ENCODE results near the gene SULT6B1.

The SULT6B1 gene

DNA sequence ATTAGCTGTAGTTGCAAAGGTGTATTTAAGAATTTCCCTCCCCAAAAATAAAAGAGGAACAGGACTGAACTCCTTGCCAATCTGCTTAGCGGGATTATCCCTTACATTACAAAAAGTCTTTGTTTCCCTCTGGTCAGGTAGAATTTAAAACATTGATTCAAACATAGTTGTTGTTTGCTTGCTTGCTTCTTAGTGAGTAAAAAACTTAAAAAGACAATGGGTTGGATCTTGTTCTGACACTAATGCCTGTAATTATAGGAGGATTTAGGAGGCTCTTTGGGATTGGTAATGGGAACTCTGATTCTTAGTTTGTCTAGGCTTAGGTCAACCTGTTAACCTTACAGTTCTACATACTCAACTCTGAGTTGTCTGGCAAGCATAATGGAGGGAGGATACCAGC, 4.1 kb upstream of the SULT6B1 start:
- Histone ChIP-seq H3K9ac (ENCODE audit: low read length) (no peak overlapping the region), H3K36me3 (ENCODE audit: control insufficient read depth, insufficient read depth, low read length, severe bottlenecking) (no peaks in the 10 kb centered on the region), H3K9me3 (ENCODE audit: control insufficient read depth, low read length) (no peaks in the 10 kb centered on the region), H3K27me3 (replicated peaks; ENCODE audit: control insufficient read depth, insufficient read depth, low read length) (no peaks in the 10 kb centered on the region), H3K4me3 (ENCODE audit: low read length) (no peak overlapping the region), H3K4me1 (ENCODE audit: control insufficient read depth, insufficient read depth, low read length) (peaks cover 23% of the 10 kb centered on the region)
- DNase-seq (ENCODE audit: low read depth), result no peak

DNA sequence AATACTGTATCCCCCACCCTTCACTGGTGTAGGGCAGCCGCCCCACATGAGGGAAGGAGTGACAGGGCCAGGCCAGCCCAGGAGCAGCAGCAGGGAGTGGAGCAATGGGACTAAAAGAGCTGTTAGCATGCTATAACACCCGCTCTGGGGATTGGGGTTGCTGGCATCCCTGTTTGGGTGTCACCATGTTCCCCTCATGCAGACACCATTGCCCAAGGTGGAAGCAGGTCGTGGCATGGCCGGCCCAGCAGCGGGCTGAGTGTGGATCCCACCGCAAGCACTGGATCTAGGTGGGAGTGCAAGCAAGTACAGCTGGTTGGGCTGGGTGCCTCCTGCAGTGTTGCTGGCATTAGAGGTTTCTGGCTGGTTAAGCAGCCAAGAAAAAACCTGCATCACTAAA, 3.3 kb upstream of the SULT6B1 start:
- no peaks in the 10 kb centered on the region for H3K36me3 ChIP-seq (ENCODE audit: control insufficient read depth, insufficient read depth, low read length, severe bottlenecking)
- H3K4me3 ChIP-seq (ENCODE audit: low read length), result no peak overlapping the region
- no peak overlapping the region for H3K9ac ChIP-seq (ENCODE audit: low read length)
- no peaks in the 10 kb centered on the region for H3K27me3 ChIP-seq (replicated peaks; ENCODE audit: control insufficient read depth, insufficient read depth, low read length)
- H3K4me1 ChIP-seq (ENCODE audit: control insufficient read depth, insufficient read depth, low read length), result peaks cover 17% of the 10 kb centered on the region
- no peak for DNase-seq (ENCODE audit: low read depth)
- H3K9me3 ChIP-seq (ENCODE audit: control insufficient read depth, low read length), result no peaks in the 10 kb centered on the region

DNA sequence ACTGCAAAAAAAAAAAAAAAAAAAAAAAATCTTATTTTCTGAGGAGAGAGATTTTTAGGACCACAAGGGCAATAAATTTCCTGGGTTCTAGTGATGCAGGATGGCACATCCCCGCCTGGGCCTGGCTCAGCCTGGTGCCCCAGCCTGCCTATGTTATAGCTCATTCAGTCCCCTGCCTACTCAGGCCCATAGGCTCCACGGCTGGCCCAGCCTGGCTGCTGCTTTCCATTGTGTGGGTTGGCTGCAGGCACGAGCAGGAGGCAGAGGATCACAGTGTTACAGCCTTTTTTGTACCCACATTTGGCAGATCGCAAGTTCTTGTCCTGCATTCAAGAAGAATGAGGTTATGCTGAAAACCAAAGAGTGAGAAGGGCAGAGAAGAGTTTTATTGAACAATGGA, 2.8 kb upstream of the SULT6B1 start:
- no peaks in the 10 kb centered on the region for H3K36me3 ChIP-seq (ENCODE audit: control insufficient read depth, insufficient read depth, low read length, severe bottlenecking)
- no peaks in the 10 kb centered on the region for H3K27me3 ChIP-seq (replicated peaks; ENCODE audit: control insufficient read depth, insufficient read depth, low read length)
- H3K9me3 ChIP-seq (ENCODE audit: control insufficient read depth, low read length), result no peaks in the 10 kb centered on the region
- H3K9ac ChIP-seq (ENCODE audit: low read length), result no peak overlapping the region
- peaks cover 17% of the 10 kb centered on the region for H3K4me1 ChIP-seq (ENCODE audit: control insufficient read depth, insufficient read depth, low read length)
- H3K4me3 ChIP-seq (ENCODE audit: low read length), result no peak overlapping the region
- DNase-seq (ENCODE audit: low read depth), result no peak

DNA sequence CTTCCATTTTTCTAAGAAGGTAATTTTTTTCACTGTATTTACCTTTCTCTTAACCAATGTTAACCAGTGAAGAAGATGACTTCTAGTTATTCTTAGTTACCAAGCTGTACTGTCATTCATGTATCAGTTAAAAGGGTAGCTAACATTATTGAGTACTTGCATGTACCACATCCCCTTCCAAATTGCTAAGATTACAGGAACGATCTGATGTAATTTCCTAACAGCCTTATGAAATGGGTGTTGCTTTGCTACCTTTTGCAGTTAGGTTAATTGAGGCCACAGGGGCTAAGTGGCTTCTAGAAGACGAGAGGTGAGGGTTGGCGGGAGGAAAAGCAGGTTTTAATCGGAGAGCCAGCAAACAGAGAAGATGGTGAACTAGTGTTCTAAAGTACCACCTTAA, 1.8 kb upstream of the SULT6B1 start:
- Histone ChIP-seq H3K4me1 (ENCODE audit: control insufficient read depth, insufficient read depth, low read length) (peaks cover 17% of the 10 kb centered on the region), H3K36me3 (ENCODE audit: control insufficient read depth, insufficient read depth, low read length, severe bottlenecking) (no peaks in the 10 kb centered on the region), H3K9ac (ENCODE audit: low read length) (no peak overlapping the region), H3K27me3 (replicated peaks; ENCODE audit: control insufficient read depth, insufficient read depth, low read length) (no peaks in the 10 kb centered on the region), H3K4me3 (ENCODE audit: low read length) (no peak overlapping the region), H3K9me3 (ENCODE audit: control insufficient read depth, low read length) (no peaks in the 10 kb centered on the region)
- no peak for DNase-seq (ENCODE audit: low read depth)

DNA sequence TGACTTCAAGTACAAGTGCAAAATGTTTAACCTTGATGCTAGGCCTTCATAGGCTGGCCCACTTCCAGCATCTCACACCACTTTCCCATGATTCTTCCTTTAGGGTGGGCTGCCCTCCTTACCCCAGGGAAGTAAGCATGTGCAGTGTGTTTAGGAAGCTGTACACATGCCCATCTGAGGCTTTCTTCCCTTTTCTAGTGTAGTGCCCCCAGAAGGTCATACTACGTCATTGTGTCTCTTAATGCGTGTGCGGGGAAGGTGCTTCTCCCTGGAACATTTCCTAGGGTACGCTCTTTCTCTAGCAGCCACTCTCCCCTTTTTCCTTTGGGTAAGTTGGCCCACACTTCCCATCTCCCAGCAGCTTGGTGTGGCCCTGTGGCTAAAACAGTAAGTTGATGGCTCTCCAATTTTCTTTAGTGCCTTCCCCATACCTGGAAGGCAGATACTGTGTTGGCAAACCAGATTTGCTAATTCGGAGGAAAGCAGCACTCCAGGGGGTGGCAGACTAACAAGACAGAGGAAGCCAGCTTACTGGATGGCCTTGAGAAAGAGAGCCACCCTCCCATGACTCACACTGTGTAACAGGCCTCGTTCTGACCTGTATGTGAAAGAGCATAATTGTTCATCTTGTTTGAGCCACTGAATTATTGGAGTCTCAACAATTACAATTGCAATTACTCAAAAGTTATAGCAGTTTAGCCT, 1.1 kb upstream of the SULT6B1 start:
- Histone ChIP-seq H3K36me3 (ENCODE audit: control insufficient read depth, insufficient read depth, low read length, severe bottlenecking) (no peaks in the 10 kb centered on the region), H3K4me1 (ENCODE audit: control insufficient read depth, insufficient read depth, low read length) (peaks cover 17% of the 10 kb centered on the region), H3K4me3 (ENCODE audit: low read length) (no peak overlapping the region), H3K27me3 (replicated peaks; ENCODE audit: control insufficient read depth, insufficient read depth, low read length) (no peaks in the 10 kb centered on the region), H3K9ac (ENCODE audit: low read length) (no peak overlapping the region), H3K9me3 (ENCODE audit: control insufficient read depth, low read length) (no peaks in the 10 kb centered on the region)
- peak; percentile 73 for DNase-seq (ENCODE audit: low read depth)

DNA sequence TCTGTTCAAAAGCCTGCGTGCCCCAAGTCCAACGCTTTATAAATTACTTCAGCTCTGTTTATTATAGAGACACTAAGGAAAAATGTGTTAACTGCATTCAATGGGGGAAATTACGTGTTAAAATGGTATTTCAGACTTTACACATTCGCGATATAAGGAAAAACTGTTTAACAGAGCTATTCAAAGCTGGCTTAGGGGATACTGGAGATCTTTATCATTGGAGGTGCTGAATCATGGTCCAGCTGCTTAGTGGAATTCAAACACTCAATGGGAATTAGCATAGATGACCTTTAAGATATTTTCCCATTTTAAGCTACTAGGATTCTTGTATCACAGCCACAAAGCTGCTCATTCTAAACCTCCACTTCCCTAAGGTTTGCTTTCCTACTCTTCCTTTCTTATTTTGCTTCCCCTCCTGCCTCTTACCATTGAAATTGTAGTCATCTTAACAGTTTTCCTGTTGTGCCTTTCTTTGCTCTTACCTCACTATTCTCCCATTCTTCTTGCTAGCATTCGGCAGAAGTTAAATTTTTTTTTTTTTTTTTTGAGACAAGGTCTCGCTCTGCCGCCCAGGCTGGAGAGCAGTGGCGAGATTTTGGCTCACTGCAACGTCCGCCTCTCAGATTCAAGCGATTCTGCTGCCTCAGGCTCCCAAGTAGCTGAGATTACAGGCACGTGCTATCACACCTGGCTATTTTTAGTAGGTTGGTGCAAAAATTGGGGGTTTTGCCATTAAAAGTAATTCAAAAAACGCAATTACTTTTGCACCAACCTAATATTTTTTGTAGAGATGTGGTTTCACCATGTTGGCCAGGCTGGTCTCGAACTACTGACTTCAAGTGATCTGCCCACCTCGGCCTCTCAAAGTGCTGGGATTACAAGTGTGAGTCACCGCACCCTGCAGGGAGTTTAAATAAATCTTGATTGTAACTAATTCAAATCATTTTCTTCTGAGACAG, 6.5 kb downstream of the SULT6B1 start:
- H3K9me3 ChIP-seq (ENCODE audit: control insufficient read depth, low read length), result no peaks in the 10 kb centered on the region
- no peaks in the 10 kb centered on the region for H3K36me3 ChIP-seq (ENCODE audit: control insufficient read depth, insufficient read depth, low read length, severe bottlenecking)
- peaks cover 12% of the 10 kb centered on the region for H3K4me1 ChIP-seq (ENCODE audit: control insufficient read depth, insufficient read depth, low read length)
- DNase-seq (ENCODE audit: low read depth), result peak; percentile 36
- no peak overlapping the region for H3K4me3 ChIP-seq (ENCODE audit: low read length)
- no peak overlapping the region for H3K9ac ChIP-seq (ENCODE audit: low read length)
- no peaks in the 10 kb centered on the region for H3K27me3 ChIP-seq (replicated peaks; ENCODE audit: control insufficient read depth, insufficient read depth, low read length)

DNA sequence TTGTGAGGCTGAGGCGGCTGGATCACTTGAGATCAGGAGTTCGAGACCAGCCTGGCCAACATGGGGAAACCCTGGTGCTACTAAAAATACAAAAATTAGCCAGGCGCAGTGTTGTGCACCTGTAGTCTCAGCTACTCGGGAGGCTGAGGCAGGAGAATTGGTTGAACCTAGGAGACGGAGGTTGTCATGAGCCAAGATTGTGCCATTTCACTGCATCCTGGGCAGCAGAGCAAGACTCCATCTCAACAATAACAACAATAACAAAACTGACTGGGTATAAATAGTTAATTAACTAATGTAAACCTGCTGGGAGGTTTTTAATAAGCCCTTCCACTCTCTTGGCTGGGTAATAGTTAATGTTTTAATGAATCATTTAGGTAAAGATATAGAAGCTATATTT, 7.8 kb downstream of the SULT6B1 start:
- no peaks in the 10 kb centered on the region for H3K9me3 ChIP-seq (ENCODE audit: control insufficient read depth, low read length)
- H3K27me3 ChIP-seq (replicated peaks; ENCODE audit: control insufficient read depth, insufficient read depth, low read length), result no peaks in the 10 kb centered on the region
- no peak overlapping the region for H3K4me3 ChIP-seq (ENCODE audit: low read length)

DNA sequence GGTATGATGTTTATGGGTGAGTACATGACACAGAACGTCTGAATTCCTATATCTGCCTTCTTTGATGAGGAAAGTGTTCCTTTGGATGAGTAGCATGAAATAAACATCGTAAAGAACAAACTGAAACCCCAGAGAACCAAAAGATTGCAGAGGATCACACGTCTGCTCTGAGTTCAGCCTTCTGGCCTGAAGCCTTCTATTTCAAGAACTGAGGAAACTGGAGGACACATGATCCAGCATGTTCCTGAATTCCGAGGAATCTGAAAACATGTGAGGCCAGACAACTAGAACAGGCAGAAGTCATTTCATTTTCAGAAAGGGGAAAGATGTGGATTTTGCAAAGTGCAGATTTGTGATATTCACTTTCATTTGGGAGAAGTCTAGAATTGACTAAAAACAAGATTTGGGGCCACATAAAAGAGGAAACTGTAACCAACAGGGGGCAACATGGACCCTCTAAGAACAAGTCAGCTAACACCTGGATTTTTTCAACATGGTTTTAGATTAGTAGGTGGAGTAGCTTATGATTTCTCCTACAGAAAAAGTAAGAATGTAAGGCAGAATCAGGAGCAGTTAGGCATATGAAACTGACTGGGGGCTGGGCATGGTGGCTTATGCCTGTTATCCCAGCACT, 8.3 kb downstream of the SULT6B1 start:
- peak overlapping the region; percentile 31 for H3K9ac ChIP-seq (ENCODE audit: low read length)
- H3K9me3 ChIP-seq (ENCODE audit: control insufficient read depth, low read length), result no peaks in the 10 kb centered on the region
- H3K4me3 ChIP-seq (ENCODE audit: low read length), result peak overlapping the region; percentile 23
- H3K4me1 ChIP-seq (ENCODE audit: control insufficient read depth, insufficient read depth, low read length), result peaks cover 12% of the 10 kb centered on the region
- H3K36me3 ChIP-seq (ENCODE audit: control insufficient read depth, insufficient read depth, low read length, severe bottlenecking), result no peaks in the 10 kb centered on the region
- H3K27me3 ChIP-seq (replicated peaks; ENCODE audit: control insufficient read depth, insufficient read depth, low read length), result no peaks in the 10 kb centered on the region
- peak; percentile 68 for DNase-seq (ENCODE audit: low read depth)

More for the DNA sequence above, 7.8 kb downstream of the SULT6B1 start:
- Histone ChIP-seq H3K4me1 (ENCODE audit: control insufficient read depth, insufficient read depth, low read length) (peaks cover 12% of the 10 kb centered on the region), H3K36me3 (ENCODE audit: control insufficient read depth, insufficient read depth, low read length, severe bottlenecking) (no peaks in the 10 kb centered on the region), H3K9ac (ENCODE audit: low read length) (no peak overlapping the region)
- no peak for DNase-seq (ENCODE audit: low read depth)

DNA sequence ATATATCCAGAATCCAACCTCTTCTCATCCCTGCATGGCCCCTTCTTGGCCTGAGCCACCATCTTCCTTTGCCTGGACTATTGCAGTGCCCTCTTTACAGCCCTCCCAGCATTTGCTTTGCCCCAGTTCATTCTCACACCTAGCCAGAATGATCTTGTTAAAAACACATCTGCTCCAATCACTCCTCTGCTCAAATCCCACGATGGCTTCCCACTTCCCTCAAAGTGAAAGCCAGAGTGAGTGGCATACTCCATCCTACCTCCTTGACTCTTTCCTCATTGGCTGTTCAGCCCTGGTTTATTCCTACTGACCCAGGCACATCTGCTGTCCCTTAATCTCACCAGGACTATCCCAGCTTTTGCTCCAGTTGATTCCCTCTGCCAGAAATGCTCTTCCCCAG, 14.7 kb downstream of the SULT6B1 start:
- no peak overlapping the region for H3K9ac ChIP-seq (ENCODE audit: low read length)
- H3K4me1 ChIP-seq (ENCODE audit: control insufficient read depth, insufficient read depth, low read length), result no peaks in the 10 kb centered on the region
- H3K4me3 ChIP-seq (ENCODE audit: low read length), result no peak overlapping the region
- no peaks in the 10 kb centered on the region for H3K9me3 ChIP-seq (ENCODE audit: control insufficient read depth, low read length)
- H3K27me3 ChIP-seq (replicated peaks; ENCODE audit: control insufficient read depth, insufficient read depth, low read length), result no peaks in the 10 kb centered on the region
- DNase-seq (ENCODE audit: low read depth), result no peak
- H3K36me3 ChIP-seq (ENCODE audit: control insufficient read depth, insufficient read depth, low read length, severe bottlenecking), result no peaks in the 10 kb centered on the region

DNA sequence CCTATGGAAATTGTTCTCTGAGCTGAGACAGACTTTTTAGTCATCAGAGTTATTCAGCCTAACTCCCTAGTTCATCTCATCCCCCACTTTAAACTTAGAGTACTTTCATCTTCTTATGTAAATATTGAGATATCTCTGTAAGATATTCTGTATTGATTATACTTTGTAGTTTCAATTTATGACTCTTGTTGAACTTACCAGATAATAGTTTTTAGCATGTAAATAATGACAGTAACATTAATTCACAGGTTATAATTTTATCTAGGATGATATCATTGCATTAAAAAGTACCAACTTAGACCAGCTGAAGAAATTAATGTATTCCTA, 16.9 kb downstream of the SULT6B1 start:
- H3K9ac ChIP-seq (ENCODE audit: low read length), result no peak overlapping the region
- H3K9me3 ChIP-seq (ENCODE audit: control insufficient read depth, low read length), result no peaks in the 10 kb centered on the region
- H3K4me3 ChIP-seq (ENCODE audit: low read length), result no peak overlapping the region
- H3K4me1 ChIP-seq (ENCODE audit: control insufficient read depth, insufficient read depth, low read length), result peaks cover 3% of the 10 kb centered on the region
- DNase-seq (ENCODE audit: low read depth), result no peak
- H3K36me3 ChIP-seq (ENCODE audit: control insufficient read depth, insufficient read depth, low read length, severe bottlenecking), result no peaks in the 10 kb centered on the region
- H3K27me3 ChIP-seq (replicated peaks; ENCODE audit: control insufficient read depth, insufficient read depth, low read length), result no peaks in the 10 kb centered on the region

DNA sequence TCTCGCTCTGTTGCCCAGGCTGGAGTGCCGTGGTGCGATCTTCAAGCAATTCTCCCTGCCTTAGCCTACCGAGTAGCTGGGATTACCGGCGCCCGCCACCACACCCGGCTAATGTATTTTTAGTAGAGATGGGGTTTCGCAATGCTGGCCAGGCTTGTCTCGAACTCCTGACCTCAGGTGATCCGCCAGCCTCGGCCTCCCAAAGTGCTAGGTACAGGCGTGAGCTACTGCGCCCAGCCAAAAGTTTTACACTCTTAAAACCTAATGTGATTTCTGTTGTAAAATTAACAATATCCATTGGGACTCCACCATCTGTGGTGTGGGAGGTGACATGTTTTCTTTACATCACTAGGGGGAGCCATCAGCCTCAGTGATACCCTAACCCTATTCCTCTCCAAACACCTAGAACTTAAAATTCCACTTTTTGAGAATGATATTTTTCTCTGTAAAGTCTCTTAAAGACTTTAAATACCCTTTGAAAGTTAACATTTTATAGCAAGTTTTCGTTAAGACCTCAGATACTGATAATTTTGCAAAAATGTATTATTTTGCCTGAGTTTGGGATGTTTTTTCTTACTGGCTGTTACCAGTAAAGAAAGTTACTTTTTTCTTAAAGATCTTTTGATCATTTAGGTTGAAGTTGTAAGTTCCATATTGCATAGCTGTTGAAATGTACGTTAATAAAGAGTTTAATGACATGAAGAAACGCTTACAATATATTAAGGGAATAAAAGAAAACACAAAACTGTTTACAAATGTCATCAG, 20.1 kb downstream of the SULT6B1 start:
- peak; percentile 75 for DNase-seq (ENCODE audit: low read depth)
- Histone ChIP-seq H3K36me3 (ENCODE audit: control insufficient read depth, insufficient read depth, low read length, severe bottlenecking) (no peaks in the 10 kb centered on the region), H3K9ac (ENCODE audit: low read length) (peak overlapping the region; percentile 67), H3K4me1 (ENCODE audit: control insufficient read depth, insufficient read depth, low read length) (peaks cover 3% of the 10 kb centered on the region), H3K4me3 (ENCODE audit: low read length) (no peak overlapping the region), H3K27me3 (replicated peaks; ENCODE audit: control insufficient read depth, insufficient read depth, low read length) (no peaks in the 10 kb centered on the region), H3K9me3 (ENCODE audit: control insufficient read depth, low read length) (peaks cover 10% of the 10 kb centered on the region)

Data from adipocyte (in vitro differentiated cells).